Panc1 (cell line): ENCODE results near the gene STMN1. TPM values are rescaled to one million over a fixed set of nuclear protein-coding genes. Genes with fewer than 3 reads are reported as not detected.
A peak's percentile ranks its signal among the peaks of the same experiment; 100 is the strongest.

Source experiments
- ATAC-seq: fragments of 200-7000 bp; cut with Tn5 transposase; 2 replicates; pipeline ENCODE4 v1.9.1; 2020; ENCODE audit warnings: mild to moderate bottlenecking, moderate library complexity
- BruUV-seq: library from RNA; stranded (reverse); fragments of 400-500 nt; replicated peaks from 2 replicates; lab custom pipeline; 2021; lab: Mats Ljungman, UMichigan
- CTCF ChIA-PET: fragments of 300-600 bp; sonication (Branson Sonifier 250); formaldehyde crosslinking; loops from one replicate; lab custom pipeline; 2022; ENCODE audit warnings: antibody characterized with exemption; lab: Charles Lee
- POLR2A ChIA-PET: fragments of 300-600 bp; sonication (Branson Sonifier 250); formaldehyde crosslinking; loops from one replicate; lab custom pipeline; 2022; ENCODE audit warnings: antibody characterized with exemption; lab: Charles Lee
- DNase-seq: peaks from one replicate; pipeline ENCODE4 v3.0.0-alpha.2; 2010; ENCODE audit warnings: low read depth, low spot score
- H3K27ac ChIP-seq: 2 replicates; pipeline ENCODE4 v1.5.1; 2011; ENCODE audit warnings: mild to moderate bottlenecking, low read length, inconsistent platforms
- H3K27me3 ChIP-seq: fragments of 200-500 bp; sonication (Bioruptor generic); 2 replicates; pipeline ENCODE4 v1.6.0; 2014; ENCODE audit warnings: low read length, inconsistent platforms; ENCODE audit not compliant: control insufficient read depth, insufficient read depth
- H3K36me3 ChIP-seq: fragments of 200-500 bp; sonication (Bioruptor generic); 2 replicates; pipeline ENCODE4 v1.5.1; 2014; ENCODE audit warnings: inconsistent platforms, mild to moderate bottlenecking, low read length, moderate library complexity; ENCODE audit not compliant: control insufficient read depth, insufficient read depth
- H3K4me1 ChIP-seq: 2 replicates; pipeline ENCODE4 v1.5.1; 2011; ENCODE audit warnings: inconsistent platforms, mild to moderate bottlenecking, low read length, moderate library complexity; ENCODE audit not compliant: control insufficient read depth, insufficient read depth
- H3K4me3 ChIP-seq, 2 experiments: 2 replicates each; pipeline ENCODE4 v1.5.1; 2011 to 2012; ENCODE audit warnings: low read depth in 2 of 2, low read length in 2 of 2, mild to moderate bottlenecking in 2 of 2, inconsistent platforms in 1 of 2, moderate library complexity in 1 of 2
- H3K9me3 ChIP-seq: fragments of 200-500 bp; sonication (Bioruptor generic); 2 replicates; pipeline ENCODE4 v1.5.1; 2014; ENCODE audit warnings: low read depth, mild to moderate bottlenecking, inconsistent platforms, low read length, moderate library complexity; ENCODE audit not compliant: control insufficient read depth, insufficient read depth
- CTCF ChIP-seq: fragments of 450-650 bp; IDR thresholded peaks from 2 replicates; pipeline ENCODE4 v1.5.1; 2017; ENCODE audit warnings: mild to moderate bottlenecking
- POLR2AphosphoS5 ChIP-seq: IDR thresholded peaks from 2 replicates; pipeline ENCODE4 v1.6.1; 2012; ENCODE audit warnings: mild to moderate bottlenecking, low read depth, low read length, moderate library complexity
- SIN3A ChIP-seq: IDR thresholded peaks from 2 replicates; pipeline ENCODE4 v1.6.1; 2012; ENCODE audit warnings: low read depth, mild to moderate bottlenecking, low read length, moderate library complexity, borderline replicate concordance; ENCODE audit not compliant: insufficient read depth
- TCF7L2 ChIP-seq: IDR thresholded peaks from 2 replicates; pipeline ENCODE4 v1.6.1; 2011; ENCODE audit warnings: mild to moderate bottlenecking, low read depth, low read length, inconsistent platforms
- in situ Hi-C: cut with HindIII; loops from 2 replicates; pipeline ENCODE4 v1.10.0; 2016; ENCODE audit warnings: low sequenced_read_pairs, low pct_unique_long_range_greater_than_20kb
- intact Hi-C: fragments of 100-400 bp; cut with micrococcal nuclease; formaldehyde crosslinking; loops from one replicate; pipeline ENCODE4 v1.10.0; 2022; ENCODE audit not compliant: unreplicated experiment
- total RNA-seq: library from RNA; stranded (reverse); gene quantifications from one replicate; pipeline ENCODE4 v1.2.1, GENCODE V29; 2021; ENCODE audit not compliant: unreplicated experiment
- TF ChIP-seq, protein P1 (sequence below), 2 experiments: IDR thresholded peaks; 2 replicates each; pipeline ENCODE4 v1.6.1; 2011 to 2012; ENCODE audit warnings: low read depth in 2 of 2, control low read depth in 1 of 2, low read length in 1 of 2, mild to moderate bottlenecking in 1 of 2, moderate library complexity in 1 of 2; ENCODE audit not compliant: insufficient read depth in 1 of 2

STMN1 gene
- total RNA-seq, 1 experiment from 2014 or later = 316 TPM

- intact Hi-C loops = no loop called here
Measured at GRCh38 chr1:25875856-25876692, 30.1 kb downstream of the STMN1 start.

GRCh38 chr1:25875154-25875855 is 30.9 kb downstream of the STMN1 start, which contains the start of gene PAQR7:
Gene PAQR7 (minus strand): TSS chr1:25875708. CDS start chr1:25863839, 11,869 bp downstream.
- ChIA-PET CTCF (interaction anchor here (0.6 kb wide), 1 partner anchor 155 kb away, joined by 5 read pairs; no protein-coding TSS in a partner anchor), POLR2A (interaction anchor here (0.6 kb wide), 1 partner anchor 302 kb away, joined by 4 read pairs; the partner anchor contains the start of gene CNKSR1)
- H3K4me1 ChIP-seq = peaks cover 48% of the 10 kb centered on the region
- TF ChIP-seq, protein P1, sequence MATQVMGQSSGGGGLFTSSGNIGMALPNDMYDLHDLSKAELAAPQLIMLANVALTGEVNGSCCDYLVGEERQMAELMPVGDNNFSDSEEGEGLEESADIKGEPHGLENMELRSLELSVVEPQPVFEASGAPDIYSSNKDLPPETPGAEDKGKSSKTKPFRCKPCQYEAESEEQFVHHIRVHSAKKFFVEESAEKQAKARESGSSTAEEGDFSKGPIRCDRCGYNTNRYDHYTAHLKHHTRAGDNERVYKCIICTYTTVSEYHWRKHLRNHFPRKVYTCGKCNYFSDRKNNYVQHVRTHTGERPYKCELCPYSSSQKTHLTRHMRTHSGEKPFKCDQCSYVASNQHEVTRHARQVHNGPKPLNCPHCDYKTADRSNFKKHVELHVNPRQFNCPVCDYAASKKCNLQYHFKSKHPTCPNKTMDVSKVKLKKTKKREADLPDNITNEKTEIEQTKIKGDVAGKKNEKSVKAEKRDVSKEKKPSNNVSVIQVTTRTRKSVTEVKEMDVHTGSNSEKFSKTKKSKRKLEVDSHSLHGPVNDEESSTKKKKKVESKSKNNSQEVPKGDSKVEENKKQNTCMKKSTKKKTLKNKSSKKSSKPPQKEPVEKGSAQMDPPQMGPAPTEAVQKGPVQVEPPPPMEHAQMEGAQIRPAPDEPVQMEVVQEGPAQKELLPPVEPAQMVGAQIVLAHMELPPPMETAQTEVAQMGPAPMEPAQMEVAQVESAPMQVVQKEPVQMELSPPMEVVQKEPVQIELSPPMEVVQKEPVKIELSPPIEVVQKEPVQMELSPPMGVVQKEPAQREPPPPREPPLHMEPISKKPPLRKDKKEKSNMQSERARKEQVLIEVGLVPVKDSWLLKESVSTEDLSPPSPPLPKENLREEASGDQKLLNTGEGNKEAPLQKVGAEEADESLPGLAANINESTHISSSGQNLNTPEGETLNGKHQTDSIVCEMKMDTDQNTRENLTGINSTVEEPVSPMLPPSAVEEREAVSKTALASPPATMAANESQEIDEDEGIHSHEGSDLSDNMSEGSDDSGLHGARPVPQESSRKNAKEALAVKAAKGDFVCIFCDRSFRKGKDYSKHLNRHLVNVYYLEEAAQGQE (IDR thresholded peaks at IDR 0.05; ENCODE audit: insufficient read depth in 1 of 2, low read depth in 2 of 2, low read length in 1 of 2) = no peak
- TF ChIP-seq POLR2AphosphoS5 (peak; percentile 38; the same call in 1 of the 2 replicates), SIN3A (no peak), CTCF (no peak), TCF7L2 (peak; percentile 90)
- H3K27ac ChIP-seq = peak within 1 kb of the TSS; percentile 83
- no TSS peak for BruUV-seq
- ATAC-seq = peak; percentile 90
- peak within 1 kb of the TSS; percentile 57 to 73 for H3K4me3 ChIP-seq
- intact Hi-C loops = no loop called here
- no peak for DNase-seq
- H3K27me3 ChIP-seq = no peaks in the 10 kb centered on the region
- no peaks in the 10 kb centered on the region for H3K9me3 ChIP-seq
- in situ Hi-C loops = no loop called here
- no peaks in the 10 kb centered on the region; the same call in 1 of the 2 replicates for H3K36me3 ChIP-seq

More at GRCh38 chr1:25875856-25876692, 30.1 kb downstream of the STMN1 start:
- peaks cover 45% of the 10 kb centered on the region for H3K4me1 ChIP-seq
- ATAC-seq (peak; percentile 77), DNase-seq (no peak)
- BruUV-seq = no TSS peak
- CTCF ChIA-PET = interaction anchor here (0.6 kb wide), 1 partner anchor 122 kb away, joined by 8 read pairs; the partner anchor contains the start of gene PAFAH2
- peak overlapping the region; percentile 57 to 73 for H3K4me3 ChIP-seq
- no peaks in the 10 kb centered on the region; the same call in 1 of the 2 replicates for H3K36me3 ChIP-seq
- no peaks in the 10 kb centered on the region for H3K9me3 ChIP-seq
- no peaks in the 10 kb centered on the region for H3K27me3 ChIP-seq
- POLR2A ChIA-PET = no interaction called here
- TF ChIP-seq POLR2AphosphoS5 = peak; percentile 13; the same call in 1 of the 2 replicates
- no peak for TF ChIP-seq CTCF
- in situ Hi-C loops = no loop called here
- peak overlapping the region; percentile 82 for H3K27ac ChIP-seq
